GM19025 (cell line): ENCODE results near the gene SULT6B1.
"Not testable (repeated sequence)": the region's sequence is repeated elsewhere in the genome, so short reads cannot be mapped to it uniquely, and the experiment has no call there.

Experiments
- ATAC-seq: cut with Tn5 transposase; IDR thresholded peaks from one replicate; pipeline ENCODE4 v1.9.1; 2021; ENCODE audit warnings: mild to moderate bottlenecking, low read depth, moderate library complexity; ENCODE audit not compliant: unreplicated experiment

Gene SULT6B1

GRCh38 chr2:37188570-37188969 is at the start of gene SULT6B1:
Gene SULT6B1 (minus strand): TSS chr2:37188670. CDS start chr2:37188640, 30 bp downstream.
- ATAC-seq: no peak

- no peak for ATAC-seq
Observed at GRCh38 chr2:37232131-37232933, 43.9 kb upstream of the SULT6B1 start.

- peak; percentile 95 for ATAC-seq
Observed at GRCh38 chr2:37231241-37232130, 43.0 kb upstream of the SULT6B1 start, which contains the start of the genes CEBPZ and NDUFAF7. Gene CEBPZ (minus strand): TSS chr2:37231596. CDS start chr2:37231567, 29 bp downstream. Gene NDUFAF7 (plus strand): TSS chr2:37231658. CDS start chr2:37231706, 48 bp downstream.

- ATAC-seq: no peak
Observed at GRCh38 chr2:37230581-37230980, 42.1 kb upstream of the SULT6B1 start.

GRCh38 chr2:37228788-37229187 is 40.3 kb upstream of the SULT6B1 start:
- ATAC-seq: no peak

- no peak for ATAC-seq
Observed at GRCh38 chr2:37226863-37227262, 38.4 kb upstream of the SULT6B1 start.

GRCh38 chr2:37225129-37225528 is 36.7 kb upstream of the SULT6B1 start:
- not testable (repeated sequence) for ATAC-seq

- ATAC-seq: no peak
Observed at GRCh38 chr2:37224063-37224462, 35.6 kb upstream of the SULT6B1 start.

- ATAC-seq: no peak
Observed at GRCh38 chr2:37223131-37223530, 34.7 kb upstream of the SULT6B1 start.

GRCh38 chr2:37219046-37219445 is 30.6 kb upstream of the SULT6B1 start:
- no peak for ATAC-seq

GRCh38 chr2:37215250-37215649 is 26.8 kb upstream of the SULT6B1 start:
- ATAC-seq: no peak

- ATAC-seq: no peak
Observed at GRCh38 chr2:37211939-37212338, 23.5 kb upstream of the SULT6B1 start.

GRCh38 chr2:37211212-37211611 is 22.7 kb upstream of the SULT6B1 start:
- ATAC-seq: no peak

GRCh38 chr2:37206760-37207159 is 18.3 kb upstream of the SULT6B1 start:
- not testable (repeated sequence) for ATAC-seq

GRCh38 chr2:37205689-37206341 is 17.3 kb upstream of the SULT6B1 start:
- no peak for ATAC-seq

GRCh38 chr2:37205071-37205661 is 16.7 kb upstream of the SULT6B1 start:
- ATAC-seq: not testable (repeated sequence)

- no peak for ATAC-seq
Observed at GRCh38 chr2:37203708-37204107, 15.2 kb upstream of the SULT6B1 start.

GRCh38 chr2:37201766-37202165 is 13.3 kb upstream of the SULT6B1 start:
- ATAC-seq: no peak

- ATAC-seq: no peak
Observed at GRCh38 chr2:37201208-37201607, 12.7 kb upstream of the SULT6B1 start.

- ATAC-seq: no peak
Observed at GRCh38 chr2:37198681-37199065, 10.2 kb upstream of the SULT6B1 start.
